Ascending aorta (tissue), 2 donors: Measurements from ENCODE around the gene DLL4. TPM values are rescaled to one million over a fixed set of nuclear protein-coding genes. Genes with fewer than 3 reads are reported as not detected.
"Not testable (repeated sequence)": the region's sequence is repeated elsewhere in the genome, so short reads cannot be mapped to it uniquely, and the experiment has no call there.

Experiments
- DNase-seq, 2 donors: peaks; one replicate each; pipeline ENCODE4 v3.0.0-alpha.2; 2019; ENCODE audit warnings: low spot score in 2 of 2
- H3K27ac ChIP-seq, 2 donors: fragments of 200-600 bp; sonication (generic); one replicate each; pipeline ENCODE4 v1.5.1; 2016 to 2017; ENCODE audit warnings: mild to moderate bottlenecking in 1 of 2
- H3K27me3 ChIP-seq: fragments of 200-600 bp; sonication (generic); one replicate; pipeline ENCODE4 v1.5.1; 2017
- H3K36me3 ChIP-seq, 2 donors: fragments of 200-600 bp; sonication (generic); one replicate each; pipeline ENCODE4 v1.5.1; 2016
- H3K4me1 ChIP-seq, 2 donors: fragments of 200-600 bp; sonication (generic); one replicate each; pipeline ENCODE4 v1.5.1; 2016 to 2017; ENCODE audit warnings: mild to moderate bottlenecking in 1 of 2
- H3K4me3 ChIP-seq, 2 donors: fragments of 200-600 bp; sonication (generic); one replicate each; pipeline ENCODE4 v1.5.1; 2016 to 2017; ENCODE audit warnings: mild to moderate bottlenecking in 1 of 2
- H3K9me3 ChIP-seq, 2 donors: fragments of 200-600 bp; sonication (generic); one replicate each; pipeline ENCODE4 v1.5.1; 2016
- CTCF ChIP-seq, 3 experiments: fragments of 200-600 bp in 2 of 3; fragments of 450-650 bp in 1 of 3; sonication (generic) in 2 of 3; IDR thresholded peaks; one replicate each; pipeline ENCODE4 v1.5.1; 2016 to 2019; ENCODE audit warnings: antibody characterized with exemption in 3 of 3, mild to moderate bottlenecking in 1 of 3, moderate library complexity in 1 of 3
- intact Hi-C: fragments of 100-400 bp; cut with DNase I; formaldehyde crosslinking; loops from one replicate; pipeline ENCODE4 v1.15.1; 2023
- total RNA-seq: library from RNA; depleted of rRNA; stranded (reverse); fragments of >200 nt; gene quantifications from one replicate; pipeline ENCODE4 v1.1.0, GENCODE V29; 2016

Gene DLL4
- total RNA-seq, 1 donor from 2014 or later, result 30.2 TPM

DNA sequence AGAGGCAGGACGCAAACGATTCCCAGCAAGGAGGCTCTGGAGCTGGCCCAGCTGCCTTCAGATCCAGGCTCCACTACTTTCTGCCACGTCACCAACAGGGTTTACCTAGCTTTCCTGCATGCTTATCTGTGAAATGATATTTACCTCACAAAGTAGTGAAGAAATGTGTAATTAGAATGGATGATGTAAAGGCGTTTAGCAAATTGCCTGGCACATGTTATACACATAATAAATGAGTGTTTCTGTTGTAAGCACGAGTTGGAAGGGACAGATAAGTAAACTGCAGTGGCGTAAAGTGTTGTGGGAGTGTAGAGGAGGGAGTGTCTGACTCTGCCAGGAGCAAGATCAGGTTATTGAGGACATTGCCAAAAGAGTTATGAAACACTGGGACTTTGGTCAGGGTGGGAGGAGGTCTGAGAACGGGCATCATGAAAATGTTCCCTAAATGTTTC is 20.6 kb downstream of the DLL4 start:
- Histone ChIP-seq H3K4me1 (peaks cover 4 to 10% of the 10 kb centered on the region in 2 donors), H3K27me3 (no peaks in the 10 kb centered on the region), H3K4me3 (no peak overlapping the region), H3K27ac (no peak overlapping the region), H3K36me3 (no peaks in the 10 kb centered on the region), H3K9me3 (no peaks in the 10 kb centered on the region)
- intact Hi-C loops, result no loop called here
- DNase-seq, result no peak
- no peak for TF ChIP-seq CTCF (IDR thresholded peaks at IDR 0.05)

DNA sequence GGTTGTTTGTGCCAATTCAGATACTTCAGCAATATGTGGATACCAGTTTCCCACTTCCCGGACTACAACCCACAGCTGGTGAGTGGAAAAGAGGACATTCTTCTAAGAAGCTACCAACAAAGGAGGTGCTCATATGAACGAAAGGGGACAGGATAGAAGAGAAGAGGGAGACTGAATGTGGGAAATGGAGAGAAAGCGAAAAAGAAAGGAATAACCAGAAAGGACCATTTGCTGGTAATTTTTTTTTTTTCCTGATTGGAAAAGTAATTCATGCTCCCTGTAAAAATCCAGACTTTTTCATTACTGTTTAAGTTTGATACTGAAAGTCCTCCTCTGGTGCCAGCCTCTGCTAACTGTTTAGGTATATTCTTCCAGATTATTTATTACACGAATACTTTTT is 22.6 kb downstream of the DLL4 start:
- Histone ChIP-seq H3K27ac (no peak overlapping the region), H3K9me3 (no peaks in the 10 kb centered on the region), H3K4me1 (peaks cover 7 to 23% of the 10 kb centered on the region in 2 donors), H3K4me3 (no peak overlapping the region), H3K27me3 (no peaks in the 10 kb centered on the region), H3K36me3 (no peaks in the 10 kb centered on the region)
- intact Hi-C loops, result loop anchor here (2.0 kb wide), 1 partner anchor 45 kb away; no protein-coding TSS in a partner anchor
- TF ChIP-seq CTCF (IDR thresholded peaks at IDR 0.05), result no peak
- no peak for DNase-seq

GRCh38 chr15:40952301-40952900 is 23.3 kb downstream of the DLL4 start:
- H3K4me3 ChIP-seq, result peak overlapping the region; percentile 64 to 96
- peaks cover 7 to 29% of the 10 kb centered on the region in 2 donors for H3K4me1 ChIP-seq
- DNase-seq, result no peak
- no peaks in the 10 kb centered on the region for H3K27me3 ChIP-seq
- H3K9me3 ChIP-seq, result no peaks in the 10 kb centered on the region
- H3K36me3 ChIP-seq, result no peaks in the 10 kb centered on the region
- peak overlapping the region; percentile 80 to 82 for H3K27ac ChIP-seq
- no peak for TF ChIP-seq CTCF (IDR thresholded peaks at IDR 0.05)
- intact Hi-C loops, result loop anchor here (2.0 kb wide), 1 partner anchor 46 kb away; no protein-coding TSS in a partner anchor

GRCh38 chr15:40952901-40953712 is 24.0 kb downstream of the DLL4 start, which contains the start of gene CHAC1:
TSS of gene CHAC1 (plus strand) at chr15:40953471. CDS start at chr15:40953584, 113 bp downstream.
- H3K9me3 ChIP-seq, result no peaks in the 10 kb centered on the region
- DNase-seq, result peak; percentile 90 to 98
- intact Hi-C loops, result loop anchor here (1.0 to 2.0 kb wide), 3 partner anchors 11 to 46 kb away; no protein-coding TSS in a partner anchor
- peak within 1 kb of the TSS; percentile 80 to 88 for H3K27ac ChIP-seq
- H3K4me3 ChIP-seq, result peak within 1 kb of the TSS; percentile 64 to 96
- H3K36me3 ChIP-seq, result no peaks in the 10 kb centered on the region
- TF ChIP-seq CTCF (IDR thresholded peaks at IDR 0.05), result peak; percentile 0 to 18 (median 11)
- peaks cover 7 to 35% of the 10 kb centered on the region in 2 donors for H3K4me1 ChIP-seq
- H3K27me3 ChIP-seq, result no peaks in the 10 kb centered on the region

GRCh38 chr15:40953713-40954074 is 24.6 kb downstream of the DLL4 start:
- no peak for DNase-seq
- H3K27ac ChIP-seq, result peak overlapping the region; percentile 80 to 88
- H3K4me1 ChIP-seq, result peaks cover 7 to 36% of the 10 kb centered on the region in 2 donors
- peak overlapping the region; percentile 64 to 96 for H3K4me3 ChIP-seq
- H3K36me3 ChIP-seq, result no peaks in the 10 kb centered on the region
- intact Hi-C loops, result loop anchor here (1.0 to 2.0 kb wide), 3 partner anchors 11 to 47 kb away; no protein-coding TSS in a partner anchor
- no peak for TF ChIP-seq CTCF (IDR thresholded peaks at IDR 0.05)
- no peaks in the 10 kb centered on the region for H3K9me3 ChIP-seq
- no peaks in the 10 kb centered on the region for H3K27me3 ChIP-seq

- intact Hi-C loops, result not testable (repeated sequence)
- H3K4me3 ChIP-seq, result peak overlapping the region in 1 of 2 donors; percentile 96
Measured at GRCh38 chr15:40954158-40954848, 25.2 kb downstream of the DLL4 start.

More at GRCh38 chr15:40954158-40954848, 25.2 kb downstream of the DLL4 start:
- not testable (repeated sequence) for DNase-seq, H3K9me3 ChIP-seq, H3K36me3 ChIP-seq, H3K27me3 ChIP-seq
- Histone ChIP-seq H3K4me1 (peaks cover 7 to 36% of the 10 kb centered on the region in 2 donors), H3K27ac (peak overlapping the region in 1 of 2 donors; percentile 88)
